SK-N-SH (cell line): ENCODE data around the gene TEX54.

Experiments used
- FOXJ3 ChIP-seq: sonication (generic); formaldehyde crosslinking; IDR thresholded peaks from 2 replicates; pipeline ENCODE4 v1.5.1; 2020; ENCODE audit warnings: mild to moderate bottlenecking, missing genetic modification reagents
- TAF1 ChIP-seq: IDR thresholded peaks from 2 replicates; pipeline ENCODE4 v1.6.1; 2012; ENCODE audit warnings: low read depth, mild to moderate bottlenecking, low read length, moderate library complexity, borderline replicate concordance
- TF ChIP-seq, protein P1 (sequence below): fragments of 200-600 bp; sonication (generic); IDR thresholded peaks from 2 replicates; pipeline ENCODE4 v1.6.1; 2017; ENCODE audit warnings: antibody characterized with exemption, mild to moderate bottlenecking, moderate library complexity

DNA sequence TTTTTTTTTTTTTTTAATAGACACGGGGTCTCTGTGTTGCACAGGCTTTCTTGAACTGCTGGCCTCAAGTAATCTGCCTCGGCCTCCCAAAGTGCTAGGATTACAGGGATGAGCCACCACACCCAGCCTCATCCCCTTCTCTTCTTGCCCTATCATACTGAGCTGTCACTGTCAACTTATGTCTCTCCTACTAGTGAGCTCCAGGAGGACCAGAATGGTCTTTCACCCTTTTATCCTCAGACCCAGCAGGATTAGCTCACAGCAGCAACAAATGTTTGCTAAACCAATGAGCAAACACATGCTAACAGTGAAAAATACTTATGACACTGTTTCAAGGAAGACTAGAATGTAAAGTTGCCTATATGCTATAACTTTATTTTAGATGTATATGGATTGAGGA is 21.0 kb downstream of the TEX54 start:
- no peak for TF ChIP-seq TAF1
- TF ChIP-seq, protein P1, sequence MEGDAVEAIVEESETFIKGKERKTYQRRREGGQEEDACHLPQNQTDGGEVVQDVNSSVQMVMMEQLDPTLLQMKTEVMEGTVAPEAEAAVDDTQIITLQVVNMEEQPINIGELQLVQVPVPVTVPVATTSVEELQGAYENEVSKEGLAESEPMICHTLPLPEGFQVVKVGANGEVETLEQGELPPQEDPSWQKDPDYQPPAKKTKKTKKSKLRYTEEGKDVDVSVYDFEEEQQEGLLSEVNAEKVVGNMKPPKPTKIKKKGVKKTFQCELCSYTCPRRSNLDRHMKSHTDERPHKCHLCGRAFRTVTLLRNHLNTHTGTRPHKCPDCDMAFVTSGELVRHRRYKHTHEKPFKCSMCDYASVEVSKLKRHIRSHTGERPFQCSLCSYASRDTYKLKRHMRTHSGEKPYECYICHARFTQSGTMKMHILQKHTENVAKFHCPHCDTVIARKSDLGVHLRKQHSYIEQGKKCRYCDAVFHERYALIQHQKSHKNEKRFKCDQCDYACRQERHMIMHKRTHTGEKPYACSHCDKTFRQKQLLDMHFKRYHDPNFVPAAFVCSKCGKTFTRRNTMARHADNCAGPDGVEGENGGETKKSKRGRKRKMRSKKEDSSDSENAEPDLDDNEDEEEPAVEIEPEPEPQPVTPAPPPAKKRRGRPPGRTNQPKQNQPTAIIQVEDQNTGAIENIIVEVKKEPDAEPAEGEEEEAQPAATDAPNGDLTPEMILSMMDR, result no peak
- TF ChIP-seq FOXJ3 (CRISPR knock-in tag), result no peak
